GM23338 (cell line): ENCODE results near the gene ATP6V0A4. TPM values are rescaled to one million over a fixed set of nuclear protein-coding genes. Genes with fewer than 3 reads are reported as not detected.

Experiments
- ATAC-seq: fragments of 200-7000 bp; cut with Tn5 transposase; 3 replicates; pipeline ENCODE4 v1.9.1; 2020
- DNase-seq: peaks from one replicate; pipeline ENCODE4 v3.0.0-alpha.2; 2015; ENCODE audit warnings: low spot score
- H2AFZ ChIP-seq: fragments of 200-600 bp; sonication (generic); 2 replicates; pipeline ENCODE4 v1.8.0; 2016; ENCODE audit warnings: antibody characterized with exemption, mild to moderate bottlenecking, moderate library complexity
- H3F3A ChIP-seq: fragments of 200-600 bp; sonication (generic); replicated peaks from 2 replicates; pipeline ENCODE4 v1.8.0; 2017; ENCODE audit warnings: antibody characterized with exemption, mixed run types, low read depth
- H3K27ac ChIP-seq: fragments of 200-600 bp; sonication (generic); 2 replicates; pipeline ENCODE4 v1.6.1; 2016; ENCODE audit warnings: low read depth
- H3K27me3 ChIP-seq: fragments of 200-600 bp; sonication (generic); 2 replicates; pipeline ENCODE4 v1.8.0; 2016; ENCODE audit warnings: mild to moderate bottlenecking, mixed run types, moderate library complexity; ENCODE audit not compliant: insufficient read depth
- H3K36me3 ChIP-seq: fragments of 200-600 bp; sonication (generic); 2 replicates; pipeline ENCODE4 v1.8.0; 2016; ENCODE audit warnings: mild to moderate bottlenecking; ENCODE audit not compliant: insufficient read depth
- H3K4me1 ChIP-seq: fragments of 200-600 bp; sonication (generic); 2 replicates; pipeline ENCODE4 v1.8.0; 2016; ENCODE audit warnings: mild to moderate bottlenecking, moderate library complexity; ENCODE audit not compliant: insufficient read depth
- H3K4me2 ChIP-seq: fragments of 200-600 bp; sonication (generic); 2 replicates; pipeline ENCODE4 v1.7.1; 2017; ENCODE audit warnings: mixed run types
- H3K4me3 ChIP-seq: fragments of 200-600 bp; sonication (generic); 2 replicates; pipeline ENCODE4 v1.6.1; 2016; ENCODE audit warnings: mixed run types
- H3K79me2 ChIP-seq: fragments of 200-600 bp; sonication (generic); replicated peaks from 2 replicates; pipeline ENCODE4 v1.8.0; 2017; ENCODE audit warnings: mild to moderate bottlenecking; ENCODE audit not compliant: insufficient read depth
- H3K9me2 ChIP-seq: fragments of 200-600 bp; sonication (generic); 2 replicates; pipeline ENCODE4 v1.8.0; 2017; ENCODE audit not compliant: insufficient read depth
- H4K20me1 ChIP-seq: fragments of 200-600 bp; sonication (generic); replicated peaks from 2 replicates; pipeline ENCODE4 v1.8.0; 2017; ENCODE audit warnings: mild to moderate bottlenecking; ENCODE audit not compliant: insufficient read depth
- H3K27ac Mint-ChIP-seq: 2 replicates; pipeline ENCODE4 v1.8.0; 2020; ENCODE audit warnings: inconsistent platforms, mild to moderate bottlenecking, moderate library complexity, mixed read lengths
- H3K27me3 Mint-ChIP-seq: 3 replicates; pipeline ENCODE4 v1.8.0; 2022; ENCODE audit warnings: low read depth, mild to moderate bottlenecking, moderate library complexity, mixed read lengths, inconsistent platforms; ENCODE audit not compliant: insufficient read depth, poor library complexity
- H3K36me3 Mint-ChIP-seq: 3 replicates; pipeline ENCODE4 v1.8.0; 2021; ENCODE audit warnings: low read depth, mild to moderate bottlenecking, inconsistent platforms, moderate library complexity, mixed read lengths
- H3K4me1 Mint-ChIP-seq: 3 replicates; pipeline ENCODE4 v1.8.0; 2020; ENCODE audit warnings: mild to moderate bottlenecking, inconsistent platforms, mixed read lengths
- H3K4me3 Mint-ChIP-seq: 3 replicates; pipeline ENCODE4 v1.8.0; 2021; ENCODE audit warnings: moderate library complexity, mild to moderate bottlenecking, inconsistent platforms, mixed read lengths
- H3K9me3 Mint-ChIP-seq: 3 replicates; pipeline ENCODE4 v1.8.0; 2020; ENCODE audit warnings: moderate library complexity, mild to moderate bottlenecking, inconsistent platforms, mixed read lengths
- CREB1 ChIP-seq: fragments of 250-450 bp; sonication (Bioruptor Pico); IDR thresholded peaks from 2 replicates; pipeline ENCODE4 v1.5.0; 2020; ENCODE audit warnings: low read depth, mild to moderate bottlenecking, moderate library complexity
- EZH2phosphoT487 ChIP-seq: fragments of 200-600 bp; sonication (generic); IDR thresholded peaks from one replicate; pipeline ENCODE4 v1.8.1; 2018; ENCODE audit warnings: antibody characterized with exemption; ENCODE audit not compliant: unreplicated experiment
- JUNB ChIP-seq: IDR thresholded peaks from one replicate; pipeline ENCODE4 v1.6.1; 2016; ENCODE audit warnings: antibody characterized with exemption; ENCODE audit not compliant: unreplicated experiment
- NANOG ChIP-seq: IDR thresholded peaks from 2 replicates; pipeline ENCODE4 v1.6.1; 2016; ENCODE audit warnings: antibody characterized with exemption, borderline replicate concordance
- POLR2AphosphoS5 ChIP-seq: IDR thresholded peaks from 2 replicates; pipeline ENCODE4 v1.6.1; 2016; ENCODE audit warnings: antibody characterized with exemption, low read depth
- STAT1 ChIP-seq: IDR thresholded peaks from one replicate; pipeline ENCODE4 v1.6.1; 2016; ENCODE audit warnings: antibody characterized with exemption; ENCODE audit not compliant: unreplicated experiment
- ZNF114 ChIP-seq: fragments of 250-450 bp; sonication (Bioruptor Pico); IDR thresholded peaks from 2 replicates; pipeline ENCODE4 v1.5.0; 2020; ENCODE audit warnings: mild to moderate bottlenecking, moderate library complexity
- ZNF331 ChIP-seq: fragments of 250-450 bp; sonication (Bioruptor Pico); IDR thresholded peaks from 2 replicates; pipeline ENCODE4 v1.5.0; 2020; ENCODE audit warnings: low read depth, mild to moderate bottlenecking, moderate library complexity
- ZNF462 ChIP-seq: fragments of 250-450 bp; sonication (Bioruptor Pico); IDR thresholded peaks from 2 replicates; pipeline ENCODE4 v1.5.0; 2020; ENCODE audit warnings: mild to moderate bottlenecking, moderate library complexity
- polyA plus RNA-seq: library from polyadenylated mRNA; unstranded; fragments of >200 nt; fragmentation: Nextera tagmentation; extraction: Ambion mirVana; gene quantifications from 2 replicates; pipeline ENCODE4 v1.2.1, GENCODE V29; 2016
- total RNA-seq: library from RNA; depleted of rRNA; stranded (reverse); fragments of >200 nt; shearing (Covaris generic); gene quantifications from 2 replicates; pipeline ENCODE4 v1.2.3, GENCODE V29; 2014
- TF ChIP-seq, protein P1 (sequence below): IDR thresholded peaks from 2 replicates; pipeline ENCODE4 v1.6.1; 2016; ENCODE audit warnings: antibody characterized with exemption
- TF ChIP-seq, protein P2 (sequence below), 2 experiments: fragments of 200-600 bp in 1 of 2; sonication (generic) in 1 of 2; conservative IDR thresholded peaks; 2 replicates each; pipeline versions ENCODE4 v1.5.1 to v1.6.1; 2016 to 2017; ENCODE audit warnings: antibody characterized with exemption in 2 of 2, low read depth in 2 of 2, mild to moderate bottlenecking in 2 of 2, moderate library complexity in 1 of 2
- TF ChIP-seq, protein P3 (sequence below): IDR thresholded peaks from one replicate; pipeline ENCODE4 v1.6.1; 2018; ENCODE audit warnings: antibody characterized with exemption; ENCODE audit not compliant: unreplicated experiment

ATP6V0A4 gene
- total and polyA plus RNA-seq, 2 experiments from 2014 or later = 0.10 to 1.3 TPM

DNA sequence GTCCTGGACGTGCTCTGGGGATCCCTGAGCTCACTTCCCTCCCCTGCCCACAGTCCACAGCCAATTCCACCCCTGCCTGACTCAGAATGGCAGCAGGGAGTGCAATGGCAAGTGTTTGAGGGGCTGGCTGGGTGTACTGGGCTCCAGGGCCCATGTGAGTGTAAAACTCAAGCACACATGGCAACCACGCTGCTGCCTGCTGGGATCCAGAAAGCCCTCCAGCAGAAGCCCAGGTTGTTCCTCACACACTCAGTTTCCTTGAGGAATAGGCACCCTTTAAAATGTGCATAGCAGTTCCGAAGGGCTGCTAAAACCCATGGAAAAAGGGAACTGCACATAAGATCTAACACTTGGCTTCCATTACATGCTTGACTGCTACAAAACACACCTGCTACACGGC lies 11.3 kb upstream of the ATP6V0A4 start (continued):
- TF ChIP-seq, protein P1, sequence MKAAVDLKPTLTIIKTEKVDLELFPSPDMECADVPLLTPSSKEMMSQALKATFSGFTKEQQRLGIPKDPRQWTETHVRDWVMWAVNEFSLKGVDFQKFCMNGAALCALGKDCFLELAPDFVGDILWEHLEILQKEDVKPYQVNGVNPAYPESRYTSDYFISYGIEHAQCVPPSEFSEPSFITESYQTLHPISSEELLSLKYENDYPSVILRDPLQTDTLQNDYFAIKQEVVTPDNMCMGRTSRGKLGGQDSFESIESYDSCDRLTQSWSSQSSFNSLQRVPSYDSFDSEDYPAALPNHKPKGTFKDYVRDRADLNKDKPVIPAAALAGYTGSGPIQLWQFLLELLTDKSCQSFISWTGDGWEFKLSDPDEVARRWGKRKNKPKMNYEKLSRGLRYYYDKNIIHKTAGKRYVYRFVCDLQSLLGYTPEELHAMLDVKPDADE = no peak
- TF ChIP-seq ZNF331 = no peak

DNA sequence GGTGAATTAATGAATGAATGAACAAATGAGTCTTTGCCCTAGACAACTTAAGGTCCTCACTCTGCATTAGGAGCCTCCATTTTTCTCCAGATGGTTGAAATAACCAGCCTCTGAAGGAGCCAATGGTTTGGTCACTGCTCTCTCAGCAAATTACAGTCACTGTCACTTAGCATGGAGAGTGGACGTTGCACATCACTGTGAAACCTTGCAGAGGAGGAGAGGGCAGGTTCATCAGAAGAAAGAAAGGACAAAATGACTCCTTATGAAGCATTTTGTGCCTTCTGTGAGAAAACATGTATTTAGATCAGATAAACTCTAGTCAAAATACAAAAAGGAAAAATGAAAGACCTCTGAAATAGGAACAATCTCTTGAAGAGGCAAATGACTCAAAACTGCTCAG lies 6.6 kb upstream of the ATP6V0A4 start:
- ATAC-seq = no peak
- TF ChIP-seq ZNF114 (CRISPR knock-in tag) (no peak), CREB1 (CRISPR knock-in tag) (no peak), JUNB (no peak), ZNF462 (CRISPR knock-in tag) (no peak), ZNF331 (no peak), STAT1 (no peak), EZH2phosphoT487 (no peak), NANOG (no peak), POLR2AphosphoS5 (no peak)
- TF ChIP-seq, protein P2, sequence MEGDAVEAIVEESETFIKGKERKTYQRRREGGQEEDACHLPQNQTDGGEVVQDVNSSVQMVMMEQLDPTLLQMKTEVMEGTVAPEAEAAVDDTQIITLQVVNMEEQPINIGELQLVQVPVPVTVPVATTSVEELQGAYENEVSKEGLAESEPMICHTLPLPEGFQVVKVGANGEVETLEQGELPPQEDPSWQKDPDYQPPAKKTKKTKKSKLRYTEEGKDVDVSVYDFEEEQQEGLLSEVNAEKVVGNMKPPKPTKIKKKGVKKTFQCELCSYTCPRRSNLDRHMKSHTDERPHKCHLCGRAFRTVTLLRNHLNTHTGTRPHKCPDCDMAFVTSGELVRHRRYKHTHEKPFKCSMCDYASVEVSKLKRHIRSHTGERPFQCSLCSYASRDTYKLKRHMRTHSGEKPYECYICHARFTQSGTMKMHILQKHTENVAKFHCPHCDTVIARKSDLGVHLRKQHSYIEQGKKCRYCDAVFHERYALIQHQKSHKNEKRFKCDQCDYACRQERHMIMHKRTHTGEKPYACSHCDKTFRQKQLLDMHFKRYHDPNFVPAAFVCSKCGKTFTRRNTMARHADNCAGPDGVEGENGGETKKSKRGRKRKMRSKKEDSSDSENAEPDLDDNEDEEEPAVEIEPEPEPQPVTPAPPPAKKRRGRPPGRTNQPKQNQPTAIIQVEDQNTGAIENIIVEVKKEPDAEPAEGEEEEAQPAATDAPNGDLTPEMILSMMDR (conservative IDR thresholded peaks at IDR 0.05; ENCODE audit: low read depth in 2 of 2) = no peak
- TF ChIP-seq, protein P1 = no peak
- TF ChIP-seq, protein P3, sequence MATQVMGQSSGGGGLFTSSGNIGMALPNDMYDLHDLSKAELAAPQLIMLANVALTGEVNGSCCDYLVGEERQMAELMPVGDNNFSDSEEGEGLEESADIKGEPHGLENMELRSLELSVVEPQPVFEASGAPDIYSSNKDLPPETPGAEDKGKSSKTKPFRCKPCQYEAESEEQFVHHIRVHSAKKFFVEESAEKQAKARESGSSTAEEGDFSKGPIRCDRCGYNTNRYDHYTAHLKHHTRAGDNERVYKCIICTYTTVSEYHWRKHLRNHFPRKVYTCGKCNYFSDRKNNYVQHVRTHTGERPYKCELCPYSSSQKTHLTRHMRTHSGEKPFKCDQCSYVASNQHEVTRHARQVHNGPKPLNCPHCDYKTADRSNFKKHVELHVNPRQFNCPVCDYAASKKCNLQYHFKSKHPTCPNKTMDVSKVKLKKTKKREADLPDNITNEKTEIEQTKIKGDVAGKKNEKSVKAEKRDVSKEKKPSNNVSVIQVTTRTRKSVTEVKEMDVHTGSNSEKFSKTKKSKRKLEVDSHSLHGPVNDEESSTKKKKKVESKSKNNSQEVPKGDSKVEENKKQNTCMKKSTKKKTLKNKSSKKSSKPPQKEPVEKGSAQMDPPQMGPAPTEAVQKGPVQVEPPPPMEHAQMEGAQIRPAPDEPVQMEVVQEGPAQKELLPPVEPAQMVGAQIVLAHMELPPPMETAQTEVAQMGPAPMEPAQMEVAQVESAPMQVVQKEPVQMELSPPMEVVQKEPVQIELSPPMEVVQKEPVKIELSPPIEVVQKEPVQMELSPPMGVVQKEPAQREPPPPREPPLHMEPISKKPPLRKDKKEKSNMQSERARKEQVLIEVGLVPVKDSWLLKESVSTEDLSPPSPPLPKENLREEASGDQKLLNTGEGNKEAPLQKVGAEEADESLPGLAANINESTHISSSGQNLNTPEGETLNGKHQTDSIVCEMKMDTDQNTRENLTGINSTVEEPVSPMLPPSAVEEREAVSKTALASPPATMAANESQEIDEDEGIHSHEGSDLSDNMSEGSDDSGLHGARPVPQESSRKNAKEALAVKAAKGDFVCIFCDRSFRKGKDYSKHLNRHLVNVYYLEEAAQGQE = no peak

More for the DNA sequence above, 6.6 kb upstream of the ATP6V0A4 start:
- Histone ChIP-seq H3K27me3 (no peaks in the 10 kb centered on the region), H3F3A (no peaks in the 10 kb centered on the region), H3K4me1 (no peaks in the 10 kb centered on the region), H3K27ac (no peak overlapping the region), H3K36me3 (no peaks in the 10 kb centered on the region), H3K79me2 (no peaks in the 10 kb centered on the region), H3K4me2 (no peak overlapping the region), H3K9me2 (peaks cover 4% of the 10 kb centered on the region; the same call in 1 of the 2 replicates), H2AFZ (no peak overlapping the region), H4K20me1 (no peaks in the 10 kb centered on the region), H3K4me3 (no peak overlapping the region)
- DNase-seq = no peak
- no peaks in the 10 kb centered on the region; the same call in 2 of the 3 replicates for H3K9me3 Mint-ChIP-seq
- H3K27me3 Mint-ChIP-seq = no peaks in the 10 kb centered on the region
- H3K4me3 Mint-ChIP-seq = no peak overlapping the region
- no peak overlapping the region for H3K27ac Mint-ChIP-seq
- H3K36me3 Mint-ChIP-seq = no peaks in the 10 kb centered on the region
- H3K4me1 Mint-ChIP-seq = no peaks in the 10 kb centered on the region
